ENCODE data around the gene ADARB1. TPM values are rescaled to one million over a fixed set of nuclear protein-coding genes. Genes with fewer than 3 reads are reported as not detected.

The ADARB1 gene
- total RNA-seq, 2 donors from 2014 or later = 72.4 to 85.6 TPM

DNA sequence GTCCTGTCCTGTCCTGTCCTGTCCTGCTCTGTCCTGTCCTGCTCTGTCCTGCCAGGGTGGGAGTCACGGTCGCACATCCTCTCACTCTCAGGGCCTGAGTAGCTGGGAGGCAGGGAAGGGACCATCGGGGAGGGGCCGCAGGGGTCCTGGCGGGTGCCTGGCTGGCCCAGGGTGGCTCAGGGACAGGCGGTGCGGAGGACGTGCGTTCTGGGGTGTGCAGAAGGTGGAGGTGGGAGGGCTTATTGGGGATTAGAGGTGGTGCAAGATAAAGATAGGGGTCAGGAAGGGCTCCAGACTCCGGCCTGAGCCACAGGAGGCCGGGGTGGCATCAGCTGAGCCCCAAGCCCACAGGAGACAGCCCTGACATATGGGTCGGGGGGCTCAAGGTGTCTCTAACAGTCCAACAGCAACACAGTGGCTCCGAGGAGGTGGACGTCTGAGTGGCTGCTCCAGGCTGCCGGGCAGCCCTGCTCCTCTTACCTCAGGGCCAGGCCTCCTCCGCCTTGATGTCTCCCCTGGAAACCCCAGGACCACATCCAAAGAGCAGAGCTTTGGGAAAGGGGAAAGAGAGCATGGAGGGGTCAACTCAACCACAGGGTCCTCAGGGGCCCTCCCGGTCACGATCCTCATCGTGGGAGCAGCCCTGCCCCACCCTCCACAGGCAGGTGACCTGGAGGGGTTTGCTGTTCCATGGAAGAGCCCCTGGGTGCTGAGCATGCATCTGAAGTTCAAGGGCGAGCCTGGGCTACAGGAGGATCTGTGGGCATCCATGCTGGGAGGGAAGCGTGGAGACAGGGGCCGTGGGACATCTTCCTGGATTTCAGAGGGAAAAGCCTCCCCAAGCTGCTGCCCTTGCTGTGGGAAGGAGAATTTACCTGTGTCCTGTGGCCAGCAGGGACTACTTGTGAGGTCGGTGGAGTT is 39.6 kb upstream of the ADARB1 start:
- intact Hi-C loops (cut with DNase I) = loop anchor here in 1 of 2 donors (5.0 kb wide), 1 partner anchor 68 kb away; no protein-coding TSS in a partner anchor
- DNase-seq (ENCODE audit: low spot score) = peak; percentile 72

- no peak for DNase-seq (ENCODE audit: low spot score)
- intact Hi-C loops (cut with DNase I) = no loop called here
Measured at GRCh38 chr21:45035477-45035848, 38.9 kb upstream of the ADARB1 start.

- no peak for DNase-seq (ENCODE audit: low spot score)
- intact Hi-C loops (cut with DNase I) = no loop called here
Measured at GRCh38 chr21:45036630-45037029, 37.8 kb upstream of the ADARB1 start.

- intact Hi-C loops (cut with DNase I) = no loop called here
- DNase-seq (ENCODE audit: low spot score) = no peak
Measured at GRCh38 chr21:45037986-45038385, 36.4 kb upstream of the ADARB1 start.

GRCh38 chr21:45039317-45040156 is 34.8 kb upstream of the ADARB1 start:
- no peak for DNase-seq (ENCODE audit: low spot score)
- intact Hi-C loops (cut with DNase I) = no loop called here

DNA sequence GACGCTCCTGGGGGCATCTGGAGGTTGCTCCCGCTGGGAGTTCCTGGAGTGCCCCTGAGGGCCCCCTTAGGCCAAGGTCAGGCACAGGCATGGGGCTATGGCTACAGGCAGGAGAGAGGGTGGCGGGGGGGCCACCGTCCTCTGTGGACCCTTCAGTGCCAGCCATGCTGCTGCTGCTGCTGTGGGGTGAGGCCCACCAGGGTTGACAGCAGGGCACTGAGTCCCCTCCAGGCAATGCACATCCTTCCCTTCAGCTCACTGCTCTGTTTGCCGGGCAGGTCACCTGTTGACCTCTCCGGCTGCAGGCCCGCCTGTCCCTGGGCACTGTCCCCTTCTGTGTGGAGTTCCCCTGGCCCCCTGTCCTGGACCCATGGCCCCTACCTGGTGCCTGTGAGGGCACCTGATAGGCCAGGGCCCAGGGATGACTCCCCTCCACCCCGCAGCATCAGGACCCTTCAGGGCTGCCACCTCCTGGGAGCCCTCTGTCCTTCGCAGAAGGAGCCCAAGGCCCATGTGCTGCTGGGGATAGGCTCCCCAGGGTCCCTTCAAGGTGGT is 34.1 kb upstream of the ADARB1 start:
- DNase-seq (ENCODE audit: low spot score) = peak; percentile 67
- intact Hi-C loops (cut with DNase I) = no loop called here

GRCh38 chr21:45040739-45041138 is 33.6 kb upstream of the ADARB1 start:
- DNase-seq (ENCODE audit: low spot score) = peak; percentile 74
- intact Hi-C loops (cut with DNase I) = no loop called here

DNA sequence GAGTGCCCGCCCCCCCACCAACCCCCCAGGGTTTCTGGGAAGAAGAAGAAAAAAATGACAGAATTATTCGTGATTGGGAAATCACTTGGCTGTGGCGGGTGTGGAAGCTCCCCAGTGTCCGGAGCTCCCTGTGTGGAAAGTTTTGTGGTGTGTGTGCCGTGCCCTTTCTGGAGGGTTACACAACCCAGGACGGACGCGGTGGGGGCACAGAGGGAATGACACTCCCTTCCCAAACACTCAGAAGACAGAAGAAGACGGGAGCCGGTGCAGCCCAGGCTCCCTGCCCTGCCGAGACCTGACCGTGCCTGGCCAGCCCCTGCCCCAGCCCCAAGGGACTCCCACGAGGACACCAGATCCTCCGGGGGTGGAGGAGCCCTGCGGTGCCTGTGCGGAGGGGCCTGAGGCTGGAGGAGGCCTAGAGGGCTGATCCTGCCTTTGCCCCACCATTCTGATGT is 33.0 kb upstream of the ADARB1 start:
- DNase-seq (ENCODE audit: low spot score) = peak; percentile 96
- intact Hi-C loops (cut with DNase I) = no loop called here

DNA sequence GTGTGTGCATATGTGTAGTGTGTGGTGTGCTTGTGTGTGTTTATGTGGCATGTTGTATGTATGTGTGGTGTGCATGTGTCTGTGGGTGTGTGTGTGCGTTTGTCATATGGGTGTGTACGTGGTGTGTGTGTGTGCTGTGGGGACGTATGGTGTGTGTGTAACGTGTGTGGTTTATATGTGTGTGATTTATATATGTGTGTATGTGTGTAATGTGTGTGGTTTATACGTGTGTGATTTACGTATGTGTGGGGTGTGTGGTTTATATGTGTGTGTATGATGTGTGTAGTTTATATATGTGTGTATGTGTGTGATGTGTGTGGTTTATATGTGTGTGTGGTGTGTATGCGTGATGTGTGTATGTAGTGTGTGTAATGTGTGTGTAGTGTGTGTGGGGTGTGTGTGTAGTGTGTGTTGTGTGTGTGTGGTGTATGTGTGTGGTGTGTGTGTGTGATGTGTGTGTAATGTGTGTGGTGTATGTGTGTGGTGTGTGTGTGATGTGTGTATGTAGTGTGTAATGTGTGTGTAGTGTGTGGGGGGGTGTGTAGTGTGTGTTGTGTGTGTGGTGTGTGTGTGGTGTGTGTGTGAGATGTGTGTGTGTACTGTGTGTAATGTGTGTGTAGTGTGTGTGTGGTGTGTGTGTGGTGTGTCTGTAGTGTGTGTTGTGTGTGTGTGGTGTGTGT is 32.3 kb upstream of the ADARB1 start:
- no peak for DNase-seq (ENCODE audit: low spot score)
- intact Hi-C loops (cut with DNase I) = no loop called here

DNA sequence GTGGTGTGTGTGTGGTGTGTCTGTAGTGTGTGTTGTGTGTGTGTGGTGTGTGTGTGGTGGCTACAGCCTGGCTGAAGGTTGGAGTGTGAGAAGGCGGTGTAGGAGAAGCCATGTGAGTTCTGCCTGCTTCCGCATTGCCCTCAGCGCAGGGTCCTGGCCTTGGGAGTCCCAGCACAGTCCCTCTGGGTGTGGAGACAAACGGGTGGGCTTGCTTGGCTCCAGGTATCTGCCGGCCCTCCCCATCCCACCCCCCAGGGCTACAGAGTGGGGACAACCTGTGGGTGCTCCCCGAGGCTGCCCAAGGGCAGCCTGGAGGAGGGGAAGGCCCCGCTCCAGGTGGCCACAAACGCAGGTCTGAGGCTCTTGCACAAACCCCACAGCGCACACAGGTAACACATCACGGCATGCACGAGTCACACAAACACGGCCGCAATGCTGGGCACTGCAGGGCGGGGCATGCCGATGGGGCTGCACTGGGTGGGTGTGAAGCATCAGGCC is 31.7 kb upstream of the ADARB1 start:
- intact Hi-C loops (cut with DNase I) = no loop called here
- DNase-seq (ENCODE audit: low spot score) = peak; percentile 80

DNA sequence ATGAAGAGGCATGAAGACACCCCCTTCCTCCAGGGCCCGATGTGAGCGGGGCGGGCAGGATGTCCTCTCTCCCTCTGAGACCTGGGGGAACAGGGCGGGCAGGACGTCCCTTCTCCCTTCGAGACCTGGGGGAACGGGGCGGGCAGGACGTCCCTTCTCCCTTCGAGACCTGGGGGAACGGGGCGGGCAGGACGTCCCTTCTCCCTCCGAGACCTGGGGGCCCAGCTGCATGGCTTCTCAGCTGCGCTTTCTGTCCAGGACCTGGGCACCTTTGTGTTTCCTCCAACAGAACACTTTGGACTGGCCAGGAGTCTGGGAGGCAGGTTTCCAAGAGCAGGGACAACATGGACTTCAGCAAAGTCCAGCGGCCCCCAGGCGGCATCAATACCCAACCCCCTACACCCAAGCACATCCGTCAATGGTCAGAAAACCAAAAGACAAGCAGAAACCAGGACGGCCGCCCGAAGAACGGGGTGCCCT is 30.8 kb upstream of the ADARB1 start:
- intact Hi-C loops (cut with DNase I) = no loop called here

GRCh38 chr21:45045481-45045880 is 28.9 kb upstream of the ADARB1 start:
- intact Hi-C loops (cut with DNase I) = no loop called here

More for the DNA sequence above, 30.8 kb upstream of the ADARB1 start:
- peak; percentile 72 for DNase-seq (ENCODE audit: low spot score)

GRCh38 chr21:45047257-45047656 is 27.1 kb upstream of the ADARB1 start:
- intact Hi-C loops (cut with DNase I) = no loop called here
- no peak for DNase-seq (ENCODE audit: low spot score)

More at GRCh38 chr21:45045481-45045880, 28.9 kb upstream of the ADARB1 start:
- DNase-seq (ENCODE audit: low spot score) = no peak

DNA sequence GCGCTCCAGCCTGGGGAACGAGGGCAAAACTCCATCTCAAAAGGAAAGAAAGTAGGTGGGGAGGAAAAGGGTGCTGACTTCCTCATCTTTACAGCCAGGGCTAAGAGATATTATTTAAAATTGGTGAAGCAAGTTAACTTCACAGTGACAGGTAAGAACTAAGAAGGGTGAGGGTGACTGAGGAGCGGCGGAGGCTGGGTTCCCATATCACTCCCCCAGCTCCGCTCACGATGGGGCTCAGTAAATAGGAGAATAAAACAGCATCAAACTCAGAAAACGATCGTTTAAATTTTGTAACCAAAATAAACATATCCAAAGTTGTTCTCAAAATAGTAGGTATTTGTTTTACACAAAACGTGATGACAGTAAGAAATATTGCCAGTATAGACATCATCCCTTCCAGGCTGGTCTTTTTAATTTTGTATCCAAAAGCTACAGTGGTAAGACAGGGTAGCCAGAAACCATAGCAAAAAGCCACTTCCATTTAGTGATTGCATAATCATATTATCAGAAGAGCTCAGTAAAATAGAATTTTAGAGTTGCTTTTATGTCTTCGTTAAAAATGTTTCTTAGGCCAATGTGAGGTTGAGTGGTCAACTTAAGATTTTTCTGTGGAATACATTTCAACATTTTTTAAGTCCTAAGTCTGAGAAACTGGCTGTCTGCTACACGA is 26.2 kb upstream of the ADARB1 start:
- DNase-seq (ENCODE audit: low spot score) = no peak
- intact Hi-C loops (cut with DNase I) = no loop called here

- DNase-seq (ENCODE audit: low spot score) = no peak
- intact Hi-C loops (cut with DNase I) = no loop called here
Measured at GRCh38 chr21:45048968-45049367, 25.4 kb upstream of the ADARB1 start.

DNA sequence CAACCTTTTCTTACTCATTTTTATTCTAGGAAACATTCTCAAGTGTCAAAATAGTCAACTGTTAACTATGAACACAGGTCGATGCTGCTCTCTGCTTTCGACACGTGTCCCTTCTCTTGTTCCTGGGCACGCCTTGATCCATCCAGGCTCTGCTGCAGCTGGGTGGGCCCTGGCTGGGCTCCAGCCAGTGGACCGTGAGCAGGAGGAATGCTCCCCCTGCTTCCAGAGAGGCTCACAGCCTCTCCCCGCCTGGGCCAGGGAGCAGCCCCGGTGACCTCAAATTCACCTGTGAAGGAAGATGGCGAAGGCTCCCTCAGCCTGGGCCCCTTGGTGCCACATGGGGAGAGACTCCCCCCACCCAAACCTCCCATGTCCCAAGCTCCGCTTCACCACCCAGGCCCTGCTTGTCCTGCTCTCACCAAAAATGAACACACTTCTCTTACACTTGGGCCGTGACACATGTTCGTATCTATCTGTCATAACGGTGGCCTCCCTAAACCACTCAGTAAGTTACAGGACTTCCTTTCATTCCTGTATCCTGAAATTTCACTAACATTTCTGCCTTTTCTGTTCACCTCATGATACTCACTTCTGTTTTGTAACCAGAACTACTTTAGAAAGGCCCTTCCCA is 24.6 kb upstream of the ADARB1 start:
- intact Hi-C loops (cut with DNase I) = no loop called here
- peak; percentile 79 for DNase-seq (ENCODE audit: low spot score)

DNA sequence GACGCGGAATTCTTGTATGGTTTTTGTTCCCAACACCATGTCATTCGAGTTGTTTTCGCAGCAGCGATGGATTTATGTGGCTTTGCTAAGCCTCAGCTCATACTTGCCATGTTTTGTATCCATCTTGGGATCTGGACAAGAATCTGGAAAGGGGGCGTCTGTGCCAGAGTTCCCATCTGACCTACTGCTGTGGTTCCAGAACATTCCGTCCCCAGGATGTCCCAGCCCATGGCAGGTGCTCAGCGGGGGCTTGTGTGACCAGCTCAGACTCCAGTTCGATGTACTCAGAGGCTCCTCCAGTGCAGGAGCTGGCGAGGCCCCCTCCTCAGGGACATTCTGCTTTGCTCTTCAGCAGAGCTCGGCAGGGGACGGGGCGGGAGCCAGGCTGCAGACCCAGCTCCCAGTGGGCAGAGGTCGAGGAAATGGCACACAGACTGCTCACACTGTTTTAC is 24.0 kb upstream of the ADARB1 start:
- peak; percentile 92 for DNase-seq (ENCODE audit: low spot score)
- intact Hi-C loops (cut with DNase I) = no loop called here

Measured in posterior vena cava (tissue), 2 donors.